GM21367 (cell line): ENCODE measurements around the gene ALOX5AP.

Source experiments
- ATAC-seq: cut with Tn5 transposase; IDR thresholded peaks from one replicate; pipeline ENCODE4 v1.9.1; 2021; ENCODE audit not compliant: unreplicated experiment

Gene ALOX5AP

DNA sequence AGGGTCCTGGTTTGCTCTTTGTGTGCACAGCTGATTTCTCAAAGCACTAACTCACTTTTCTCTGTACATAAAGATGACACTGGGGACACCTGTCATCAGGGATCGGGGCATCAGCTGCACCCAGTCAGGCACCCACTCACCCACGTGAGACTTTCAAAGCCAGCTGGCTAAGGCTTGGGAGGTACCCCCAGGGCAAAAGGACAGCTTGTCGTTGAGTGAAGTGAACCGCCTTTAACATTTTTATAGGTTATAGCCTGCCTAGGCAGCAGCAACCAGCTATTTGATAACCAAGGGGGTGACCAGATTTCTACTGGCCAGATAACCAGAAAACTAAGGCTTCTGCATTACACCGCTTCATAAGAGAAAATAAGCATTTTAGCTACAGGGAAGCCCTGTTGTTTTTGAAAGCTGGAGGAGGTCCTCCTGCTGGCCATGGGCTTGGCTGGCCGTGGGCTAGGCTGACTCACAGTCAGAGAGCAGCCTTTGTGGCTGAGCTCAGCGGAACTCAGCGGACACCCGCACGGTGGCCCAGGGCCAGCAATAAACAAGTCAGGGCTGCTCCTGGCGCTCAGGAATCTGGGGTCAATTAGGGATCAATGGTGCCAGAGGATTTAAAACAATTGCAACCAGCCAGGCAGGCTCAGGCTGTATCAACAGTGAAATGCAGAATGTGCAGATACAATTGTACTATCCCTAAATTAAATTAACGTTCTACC lies 57.1 kb downstream of the ALOX5AP start:
- no peak for ATAC-seq

DNA sequence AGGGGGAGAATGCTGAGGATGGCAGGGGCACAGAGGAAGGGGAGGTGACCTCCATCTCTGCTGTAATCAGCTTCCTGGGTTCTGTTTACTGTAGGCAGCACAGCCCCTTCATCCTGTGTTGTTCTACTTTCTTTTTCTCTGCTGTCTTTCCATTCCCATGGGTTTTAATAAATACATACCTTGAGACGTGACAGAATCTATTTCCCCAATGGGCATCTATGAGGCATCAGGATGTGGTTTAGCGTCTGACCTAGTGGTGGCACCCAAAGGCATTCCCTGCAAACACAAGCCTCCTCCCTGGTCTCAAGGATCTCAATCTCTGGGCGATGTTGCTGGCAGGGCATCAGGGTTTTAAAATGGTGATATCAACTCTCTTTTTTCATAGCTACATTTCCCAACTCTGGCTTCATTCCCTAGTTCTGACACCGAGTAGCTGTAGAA lies 60.8 kb downstream of the ALOX5AP start:
- no peak for ATAC-seq

DNA sequence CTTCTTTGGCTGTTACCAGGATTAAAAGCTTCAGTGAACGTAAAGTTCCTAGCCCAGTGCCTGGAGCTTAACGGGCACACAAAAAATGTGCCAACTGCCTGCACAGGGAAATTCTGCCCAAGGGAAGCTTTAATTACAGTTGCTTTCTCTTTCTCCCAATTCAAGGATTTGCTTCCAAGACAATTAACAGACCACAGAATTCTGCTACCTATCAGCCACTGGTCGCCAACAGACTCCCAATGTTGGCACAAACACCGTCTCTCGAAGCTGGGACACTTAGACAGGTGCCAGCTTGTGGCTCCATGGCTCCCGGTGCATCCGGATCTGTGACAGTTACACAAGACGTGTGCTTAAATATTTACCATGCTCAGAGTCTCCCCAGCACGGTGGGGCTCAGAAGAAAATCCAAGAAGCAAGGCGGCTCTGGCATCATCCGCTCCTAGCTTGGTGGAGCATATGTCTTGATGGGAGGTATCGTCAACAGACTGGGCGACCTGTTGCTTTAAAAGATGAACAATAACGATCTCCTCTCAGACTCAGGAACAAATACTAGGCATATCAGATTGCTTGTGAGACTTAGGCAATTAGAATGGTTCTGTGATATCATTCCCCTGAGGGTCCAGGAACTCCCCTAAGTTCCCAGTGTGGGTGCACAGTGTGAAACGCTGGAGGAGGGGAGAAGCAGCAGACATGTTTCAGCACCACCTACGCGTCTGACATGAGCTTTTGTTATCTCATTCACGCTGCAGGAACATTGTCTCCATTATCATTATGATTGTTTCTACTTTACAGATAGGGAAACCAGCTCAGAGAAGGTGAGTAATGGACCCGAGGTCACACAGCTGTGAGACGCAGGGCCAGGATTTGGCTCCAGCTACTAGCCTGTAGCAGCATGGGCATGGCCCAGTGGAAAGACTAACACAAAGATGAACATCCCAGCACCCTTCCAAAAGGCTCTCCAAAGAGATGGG lies 61.6 kb downstream of the ALOX5AP start:
- no peak for ATAC-seq

DNA sequence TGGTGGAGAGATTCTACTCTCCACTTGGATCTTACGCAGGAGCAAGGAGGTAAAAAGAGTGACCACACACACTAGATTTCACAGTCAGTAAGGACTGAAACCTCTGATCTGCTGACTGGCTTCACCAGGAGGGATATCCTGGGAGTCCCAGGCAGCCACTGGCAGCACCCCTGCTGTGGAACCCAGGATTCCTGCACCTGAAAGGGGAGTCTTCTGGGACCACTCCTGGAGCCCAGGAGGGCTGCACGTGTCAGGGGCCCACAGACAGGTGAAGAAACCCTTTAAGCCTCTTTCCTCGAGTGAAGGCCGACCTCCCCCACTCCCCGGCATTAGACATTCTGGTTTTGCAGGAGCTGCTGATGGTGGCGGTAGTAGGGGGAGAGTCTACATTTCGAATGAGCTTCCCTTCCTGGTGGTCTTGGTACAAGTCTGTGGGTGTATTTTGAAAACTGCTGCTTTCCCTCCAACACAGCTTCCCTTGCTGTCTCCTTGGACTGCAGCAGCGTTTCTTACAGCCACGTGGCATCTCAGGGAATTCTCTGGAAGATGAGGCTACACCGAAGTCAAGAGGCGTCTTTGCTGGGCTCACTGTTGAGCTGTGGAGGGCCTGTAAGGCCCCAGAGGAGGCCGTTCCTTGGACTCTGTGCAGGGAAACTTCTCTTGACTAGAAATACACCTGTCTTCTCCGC lies 62.6 kb downstream of the ALOX5AP start:
- ATAC-seq = no peak

DNA sequence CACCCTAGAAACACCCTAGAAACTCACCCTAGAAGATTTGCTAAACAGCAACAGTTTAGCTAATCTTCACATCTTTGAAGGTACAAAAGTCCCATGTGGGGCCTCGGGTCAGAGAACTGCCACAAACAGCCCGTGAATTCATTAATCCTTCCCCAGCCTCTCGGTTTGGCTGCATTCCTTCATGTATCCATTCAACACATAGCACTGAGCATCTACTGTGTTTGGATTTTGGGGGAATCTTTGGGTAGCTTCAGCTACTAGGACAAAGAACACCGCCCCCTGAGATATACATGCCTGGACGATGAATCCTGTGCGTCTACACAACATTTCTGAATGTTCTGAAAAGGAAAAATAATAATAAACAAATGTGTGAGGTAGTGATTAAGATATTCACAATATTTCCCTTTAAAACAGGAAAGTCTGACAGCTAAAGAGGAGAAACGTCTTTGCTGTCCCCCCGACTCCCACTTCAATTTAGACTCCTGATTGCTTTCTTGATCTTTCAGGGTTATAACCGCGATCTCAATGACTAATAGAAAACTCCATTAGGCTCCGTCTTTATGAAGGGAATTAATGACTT lies 63.5 kb downstream of the ALOX5AP start:
- no peak for ATAC-seq

DNA sequence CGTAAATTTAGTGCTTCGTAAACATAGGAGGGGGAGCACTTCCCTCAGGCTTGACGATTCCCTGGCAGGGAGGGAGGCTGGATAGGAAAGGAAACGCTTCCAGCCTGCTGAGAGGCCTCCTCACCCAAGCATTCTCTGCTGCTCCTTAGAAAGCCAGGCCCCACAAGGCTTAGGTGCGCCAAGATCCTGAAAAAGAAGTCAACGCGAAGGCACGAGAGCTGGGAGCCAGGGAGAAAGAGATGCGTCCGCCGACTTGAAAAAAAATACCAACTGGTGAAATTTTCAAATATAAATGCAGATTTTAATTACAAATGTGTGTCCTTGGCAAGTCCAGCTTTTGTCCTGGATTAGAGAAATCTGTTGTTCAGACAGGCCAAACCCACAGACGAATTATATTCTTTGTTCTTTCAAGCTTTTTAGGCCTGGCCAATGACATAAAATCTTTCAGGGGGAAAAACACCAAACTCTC lies 64.0 kb downstream of the ALOX5AP start:
- no peak for ATAC-seq

DNA sequence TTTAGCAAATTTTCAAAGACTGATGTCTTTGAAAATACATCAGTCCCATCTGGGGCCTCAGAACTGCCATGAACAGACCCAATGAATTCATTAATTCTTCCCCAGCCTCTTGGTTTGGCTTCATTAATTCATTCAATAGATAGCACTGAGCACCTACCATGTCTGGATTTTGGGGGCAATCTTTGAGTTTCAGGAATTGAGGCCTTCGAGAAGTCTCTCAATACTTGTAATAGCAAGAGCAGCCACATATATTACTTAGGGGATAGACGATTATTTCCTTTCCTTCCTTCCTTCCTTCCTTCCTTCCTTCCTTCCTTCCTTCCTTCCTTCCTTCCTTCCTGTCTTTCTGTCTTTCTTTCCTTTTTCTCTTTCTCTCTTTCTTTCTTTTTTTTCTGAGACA lies 64.8 kb downstream of the ALOX5AP start:
- ATAC-seq = no peak

DNA sequence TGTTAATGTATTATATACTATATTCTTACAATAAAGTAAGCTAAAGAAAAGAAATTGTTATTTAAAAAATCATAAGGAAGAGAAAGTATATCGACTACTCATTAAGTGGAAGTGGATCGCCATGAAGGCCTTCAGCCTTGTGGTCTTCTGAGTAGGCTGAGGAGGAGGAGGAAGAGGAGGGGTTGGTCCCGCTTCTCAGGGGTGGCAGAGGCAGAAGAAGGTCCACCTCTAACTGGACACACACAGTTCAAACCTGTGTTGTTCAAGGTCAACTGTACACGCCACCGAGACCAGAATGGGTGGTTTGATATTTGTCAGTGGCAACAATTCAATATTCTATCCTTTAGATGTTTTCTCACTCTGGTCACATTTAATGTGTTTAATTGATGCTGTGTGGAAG lies 67.2 kb downstream of the ALOX5AP start:
- ATAC-seq = peak; percentile 7

DNA sequence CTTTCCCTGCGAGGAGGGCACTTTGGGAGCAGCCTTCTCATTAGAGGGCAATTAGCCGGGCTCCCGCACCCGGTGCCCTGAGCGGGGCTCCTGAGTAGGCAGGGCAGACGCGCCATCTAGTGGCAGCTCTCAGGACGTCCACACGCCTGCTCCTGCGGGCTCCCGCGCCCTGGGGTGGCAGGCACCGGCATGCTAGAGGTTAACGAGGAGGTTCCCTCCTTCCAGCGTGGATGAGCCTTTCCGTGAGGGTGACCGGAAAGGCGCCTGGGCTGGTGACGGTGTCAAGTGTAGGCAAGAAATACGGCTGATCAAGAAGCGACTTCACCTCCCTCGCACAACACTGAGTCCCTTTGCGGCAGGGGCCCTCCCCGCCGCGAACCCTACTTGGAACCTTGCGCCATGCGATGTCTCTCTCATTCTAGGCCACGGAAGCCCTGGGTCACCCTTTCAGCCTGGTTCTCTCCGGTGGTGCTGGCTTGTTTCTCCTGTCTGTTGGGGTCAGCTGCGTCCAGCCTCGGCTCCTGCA lies 67.7 kb downstream of the ALOX5AP start:
- ATAC-seq = peak; percentile 78

DNA sequence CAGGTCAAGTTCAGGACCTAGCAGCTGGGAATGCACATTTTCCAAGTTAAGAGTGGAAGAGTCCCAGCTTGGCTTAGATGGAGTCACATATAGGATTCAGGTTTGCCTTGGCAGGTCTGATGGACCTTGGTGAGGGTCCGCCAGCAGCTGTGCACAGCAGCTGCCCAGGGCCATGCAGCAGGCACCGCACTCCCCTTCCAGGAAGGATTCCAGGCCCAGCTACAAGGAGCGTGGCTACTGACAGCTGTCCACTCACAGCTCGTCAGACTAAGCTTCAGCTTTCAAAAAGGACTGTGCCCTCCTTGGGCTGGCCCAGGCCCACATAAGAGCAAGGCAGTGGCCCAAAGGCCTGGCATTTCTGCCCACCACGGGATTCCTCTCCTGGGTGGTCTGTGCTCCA lies 68.4 kb downstream of the ALOX5AP start:
- ATAC-seq = no peak

DNA sequence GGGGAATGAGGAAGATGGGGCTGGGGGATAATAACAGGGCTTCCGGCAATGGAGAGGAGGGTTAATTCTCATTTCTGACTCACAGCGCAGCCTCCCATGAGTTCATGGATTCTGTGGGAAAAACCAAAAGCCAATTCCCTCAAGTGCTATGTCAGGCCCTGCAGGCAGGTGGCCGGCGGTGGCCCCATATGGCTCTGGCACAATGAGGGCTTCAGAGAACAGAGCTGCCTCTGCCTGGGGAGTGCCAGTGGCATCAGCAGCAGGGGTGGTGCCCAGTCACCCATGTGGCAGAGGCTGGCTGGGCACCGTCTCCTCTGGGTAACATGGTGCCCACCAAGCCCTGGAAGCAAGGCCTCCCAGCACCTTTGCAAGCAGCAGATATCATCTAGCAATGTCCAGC lies 69.1 kb downstream of the ALOX5AP start:
- no peak for ATAC-seq

DNA sequence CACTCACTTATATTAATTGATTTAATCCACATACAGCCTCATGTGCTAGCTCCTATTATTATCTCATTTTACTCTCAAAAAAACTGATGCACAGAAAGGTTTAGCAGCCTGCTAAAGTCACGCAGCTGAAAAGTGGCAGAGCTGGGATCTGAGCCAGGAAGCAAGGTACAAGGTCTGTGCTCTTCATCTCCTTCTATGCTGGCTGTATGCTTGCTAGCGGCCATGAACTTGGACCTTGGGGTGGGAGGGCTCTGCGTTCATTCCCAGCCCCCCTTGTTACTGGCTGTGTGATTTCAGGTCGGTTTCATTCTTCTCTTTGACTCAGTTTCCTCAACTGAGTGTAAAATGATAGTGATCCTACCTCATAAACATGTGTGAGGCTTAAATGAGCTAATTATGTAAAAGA lies 69.8 kb downstream of the ALOX5AP start:
- no peak for ATAC-seq

DNA sequence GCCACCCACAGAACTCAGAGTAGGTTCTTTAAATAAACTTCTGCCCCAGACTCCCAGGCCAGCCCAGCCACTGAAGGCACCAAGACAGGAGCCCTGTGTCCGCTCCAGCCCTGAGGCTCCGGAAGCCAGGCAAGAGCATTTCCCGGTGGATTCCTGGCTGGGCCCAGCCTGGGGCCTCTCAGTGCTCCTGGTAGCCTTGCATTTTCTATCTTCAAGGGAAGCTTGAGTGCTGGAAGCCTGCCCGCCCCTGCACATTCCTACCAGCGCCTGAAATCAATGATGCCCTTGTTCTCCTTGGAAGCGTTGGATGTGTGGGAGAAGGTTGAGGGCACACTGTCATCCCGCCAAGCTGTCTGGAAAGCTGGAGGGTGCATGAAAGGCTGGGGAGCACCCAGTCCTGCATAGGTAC lies 70.3 kb downstream of the ALOX5AP start:
- no peak for ATAC-seq

DNA sequence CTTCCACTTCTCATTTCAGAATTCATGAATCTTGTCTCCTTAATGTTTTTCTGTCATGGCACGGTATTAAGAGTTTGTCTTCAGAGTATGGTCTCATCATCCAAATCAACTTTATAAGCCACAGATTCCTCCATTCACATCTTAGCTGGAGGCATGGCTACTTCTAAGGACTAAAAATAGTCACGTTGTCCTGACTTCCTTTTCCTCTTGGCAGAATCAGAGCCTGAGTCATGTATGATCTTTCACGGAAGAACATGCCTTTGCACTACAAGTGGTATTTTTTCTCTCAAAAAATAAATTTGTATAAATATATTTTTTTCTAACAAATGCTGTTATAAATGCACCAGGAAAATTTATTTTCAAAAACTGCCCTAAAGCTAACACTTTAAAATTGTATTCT lies 71.4 kb downstream of the ALOX5AP start:
- no peak for ATAC-seq

DNA sequence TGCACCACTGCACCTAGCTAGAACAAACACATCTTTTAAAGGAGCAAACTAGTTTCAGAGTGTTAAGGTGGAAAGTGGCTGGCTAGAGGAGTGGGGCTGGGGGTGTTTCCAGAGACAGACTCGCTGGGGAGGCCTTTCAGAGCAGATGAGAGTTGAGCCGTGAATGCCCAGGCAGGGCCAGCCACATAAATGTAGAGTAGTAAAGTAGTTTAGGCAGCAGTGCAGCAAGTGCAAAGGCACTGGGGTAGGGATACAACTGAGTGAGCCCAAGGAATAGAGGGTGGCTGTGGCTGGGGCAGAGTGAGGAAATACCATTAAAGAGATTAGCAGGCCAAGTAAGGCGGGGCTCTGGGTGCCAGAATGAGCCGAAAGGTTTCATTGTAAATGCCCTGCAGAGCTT lies 72.0 kb downstream of the ALOX5AP start:
- ATAC-seq = no peak

DNA sequence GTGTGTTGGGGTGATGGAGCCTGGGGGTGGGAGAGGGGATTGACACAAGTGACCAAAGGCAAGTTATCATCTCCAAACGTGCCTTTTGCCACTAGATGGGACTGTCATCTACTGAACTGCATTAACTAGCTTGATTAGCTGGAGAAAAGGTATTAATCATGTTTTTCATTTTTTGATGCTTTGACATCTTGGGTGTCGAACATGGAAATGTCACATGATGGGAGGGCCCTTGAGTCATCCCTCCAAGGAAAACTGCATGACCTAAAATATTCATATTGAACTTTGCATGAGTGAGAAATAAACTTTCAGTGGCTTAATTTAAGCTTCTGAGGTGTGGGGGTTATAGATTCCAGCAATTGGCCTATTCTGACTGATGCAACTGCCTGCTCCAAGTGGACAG lies 73.3 kb downstream of the ALOX5AP start:
- ATAC-seq = no peak

DNA sequence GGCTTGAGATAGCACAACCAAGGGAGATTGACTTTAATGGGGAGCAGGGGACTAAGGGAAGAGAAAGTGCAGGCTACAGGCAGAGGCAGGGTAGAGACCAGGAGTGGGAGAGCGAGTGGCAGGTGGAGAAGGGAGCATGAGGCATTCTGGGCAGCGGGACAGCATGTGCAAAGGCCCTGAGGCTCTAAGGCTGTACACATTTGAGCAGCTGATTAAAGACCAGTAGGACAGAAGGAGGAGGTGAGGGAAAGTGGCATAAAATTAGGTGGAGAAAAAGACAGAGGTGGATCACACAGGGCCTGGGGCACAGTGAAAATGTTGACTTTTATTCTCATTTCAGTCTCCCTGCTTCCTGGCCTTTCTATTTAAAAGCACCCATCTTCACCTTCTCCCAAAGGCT lies 74.4 kb downstream of the ALOX5AP start:
- no peak for ATAC-seq

DNA sequence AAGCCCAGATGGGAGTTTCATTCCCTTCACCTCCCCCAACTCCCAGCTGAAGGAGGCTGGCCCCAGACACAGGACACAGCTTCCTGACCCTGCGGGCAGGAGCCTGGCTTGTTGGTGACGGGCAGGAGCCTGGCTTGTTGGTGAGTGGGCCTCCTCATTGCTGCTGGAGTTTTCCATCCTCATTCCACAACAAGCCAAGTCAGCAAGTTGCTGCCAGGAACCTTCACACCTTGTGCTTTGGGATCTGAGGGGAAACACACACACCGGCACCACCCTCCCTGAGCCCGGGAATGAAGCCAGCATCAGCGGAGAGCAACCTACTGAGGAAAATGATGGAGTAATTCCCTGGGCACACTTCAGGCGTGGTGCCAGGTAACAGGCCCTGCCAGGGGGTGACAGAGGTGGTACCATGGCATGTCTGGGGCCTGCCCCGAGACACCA lies 74.9 kb downstream of the ALOX5AP start:
- ATAC-seq = no peak

DNA sequence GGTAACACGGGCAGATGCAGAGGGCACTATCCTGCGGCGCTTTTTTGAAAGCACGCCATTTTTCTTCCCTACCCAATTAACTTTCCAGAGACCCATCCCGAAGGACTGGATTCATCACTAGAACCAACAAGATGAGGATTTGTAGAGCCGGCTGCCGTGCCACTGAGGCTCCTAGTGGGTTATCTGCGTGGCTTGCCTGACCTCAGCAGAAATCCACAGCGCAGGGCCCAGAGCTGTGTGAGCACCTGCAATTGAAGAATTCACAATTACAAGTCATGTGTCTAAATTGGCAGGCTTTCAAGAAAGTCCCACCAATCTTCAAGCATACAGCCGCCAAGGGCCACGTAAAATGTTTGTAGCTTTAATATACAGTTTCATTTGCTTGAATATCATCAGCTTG lies 75.5 kb downstream of the ALOX5AP start:
- no peak for ATAC-seq
